Measurements from ENCODE around the gene METTL21C.

Gene METTL21C

DNA sequence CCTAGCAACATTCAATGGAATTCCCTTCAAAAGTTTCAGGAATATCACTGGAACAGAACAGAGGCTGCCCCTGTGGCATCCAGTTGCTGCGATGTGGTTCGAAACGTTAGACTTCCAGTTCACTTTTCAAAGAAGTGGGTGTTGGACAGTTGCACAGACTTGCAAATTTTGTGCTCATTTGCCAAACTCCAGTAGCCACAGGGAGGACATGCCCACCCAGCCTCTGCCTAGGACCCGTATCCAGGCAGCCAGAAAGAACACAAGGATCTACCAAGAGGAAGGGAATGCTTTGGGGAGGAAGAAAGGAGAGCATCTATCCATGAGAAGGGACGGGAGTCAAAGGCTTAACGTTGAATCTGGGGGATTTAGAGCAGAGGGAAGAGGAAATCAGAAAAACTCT, at the start of gene METTL21C:
TSS of gene METTL21C (minus strand) at position 108 of the 400 bp plus-strand sequence. CDS start 546 bp downstream, outside the sequence.
- no peak for DNase-seq

DNA sequence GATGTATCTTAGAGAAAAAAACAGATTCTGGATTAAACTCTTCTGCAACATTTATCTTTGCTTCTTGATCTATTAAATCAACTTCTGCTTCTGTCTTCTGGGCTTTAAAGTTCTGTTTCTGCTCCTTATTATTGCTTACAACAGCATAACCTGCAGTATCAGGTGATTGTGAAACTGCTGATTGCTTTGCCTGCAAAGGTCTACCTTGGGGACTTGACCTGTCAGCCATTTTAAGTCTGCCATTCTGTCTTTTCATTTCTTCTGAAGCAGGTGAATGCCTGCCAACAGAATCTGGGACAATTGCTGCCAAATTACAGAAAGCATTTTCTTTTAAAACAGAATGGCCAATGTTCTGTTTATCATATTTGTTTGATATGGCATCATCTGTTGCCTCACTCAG, 47.7 kb upstream of the METTL21C start:
- no peak for DNase-seq

DNA sequence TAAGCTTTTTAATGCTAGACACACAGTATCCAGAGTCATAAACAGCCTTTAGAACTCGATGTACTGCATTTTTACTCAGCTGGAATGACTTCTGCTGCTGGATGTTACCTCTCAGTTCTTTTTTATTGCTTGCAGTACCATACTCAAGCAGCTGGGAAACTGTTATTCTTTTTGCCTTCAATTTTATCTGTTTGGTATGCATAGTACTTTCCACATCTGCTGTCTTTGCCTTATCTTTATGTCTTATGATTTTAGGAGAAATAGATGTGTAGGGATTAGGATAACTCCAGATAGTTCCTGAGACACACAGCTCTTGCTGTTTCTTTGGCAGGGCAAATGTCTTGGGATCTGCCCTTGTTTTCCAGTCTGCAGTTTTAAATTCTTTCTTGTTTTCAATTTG, 47.3 kb upstream of the METTL21C start:
- no peak for DNase-seq

DNA sequence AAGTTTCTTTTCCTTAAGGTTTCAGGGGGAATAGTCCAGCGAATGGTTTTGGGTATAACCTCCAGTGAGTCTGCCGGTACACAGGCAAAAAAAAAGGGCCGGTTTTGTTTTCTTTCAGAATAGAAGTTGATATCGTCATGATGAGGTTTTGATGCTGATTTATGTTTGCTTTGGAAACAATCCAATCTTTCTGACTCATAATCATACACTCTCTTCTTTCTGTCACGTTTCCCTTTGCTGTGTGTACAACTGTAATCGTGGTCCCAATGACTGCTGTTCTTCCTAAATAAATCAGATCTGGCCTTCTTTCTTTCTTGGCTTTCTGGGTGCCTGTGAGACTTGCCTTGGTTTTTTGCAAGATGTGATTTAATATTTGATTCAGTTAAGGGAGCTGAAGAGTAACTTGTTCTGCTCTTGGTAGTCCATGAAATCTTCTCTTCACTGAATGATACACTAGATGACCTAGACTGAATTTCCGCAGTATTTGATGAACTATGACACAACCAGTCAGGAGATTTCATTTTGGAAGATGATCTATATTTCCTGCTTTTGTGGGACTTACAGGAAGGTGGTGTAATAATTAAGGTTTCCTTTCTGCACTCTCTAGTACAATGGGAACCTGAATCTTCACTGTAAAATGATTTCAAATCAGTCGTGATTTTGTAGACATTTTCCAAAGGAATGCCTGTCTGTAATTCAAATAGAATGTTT, 34.9 kb upstream of the METTL21C start:
- no peak for DNase-seq

DNA sequence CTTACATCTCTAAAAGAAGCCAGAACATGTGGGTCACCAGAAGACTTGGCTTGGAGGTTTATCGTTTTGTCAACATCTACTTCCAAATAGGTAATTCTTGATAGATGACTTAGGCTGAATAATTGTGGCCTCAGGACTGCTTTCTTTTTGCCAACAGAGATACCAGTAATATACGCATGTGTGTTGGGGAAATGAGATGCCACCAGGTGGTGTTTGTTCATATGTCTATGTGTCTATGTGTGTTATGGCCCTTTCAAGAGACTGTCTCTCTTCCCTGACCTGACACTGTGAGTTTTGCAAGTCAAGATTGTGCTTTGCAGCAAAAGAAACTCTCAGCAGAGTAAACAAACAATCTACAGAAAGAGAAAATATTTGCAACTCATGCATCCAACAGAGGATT, 31.6 kb upstream of the METTL21C start:
- no peak for DNase-seq

DNA sequence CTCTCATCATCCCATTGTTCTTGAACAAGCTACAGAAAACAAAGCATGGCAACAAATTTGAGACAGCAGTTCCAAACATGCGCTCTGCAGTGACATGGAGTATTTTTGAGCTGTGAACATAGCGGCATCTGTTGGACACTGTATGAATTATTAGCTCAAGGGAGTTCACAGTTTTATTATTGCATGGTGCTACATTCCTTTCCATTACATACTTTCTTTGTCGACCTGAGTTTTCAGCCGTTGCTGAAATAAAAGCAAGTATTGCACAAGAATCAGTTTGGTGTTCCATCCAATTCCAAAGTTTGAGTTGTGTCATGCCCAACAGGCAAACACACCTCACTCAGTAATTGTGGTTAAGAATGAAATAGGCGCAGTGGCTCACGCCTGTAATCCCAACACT, 30.1 kb upstream of the METTL21C start:
- no peak for DNase-seq

DNA sequence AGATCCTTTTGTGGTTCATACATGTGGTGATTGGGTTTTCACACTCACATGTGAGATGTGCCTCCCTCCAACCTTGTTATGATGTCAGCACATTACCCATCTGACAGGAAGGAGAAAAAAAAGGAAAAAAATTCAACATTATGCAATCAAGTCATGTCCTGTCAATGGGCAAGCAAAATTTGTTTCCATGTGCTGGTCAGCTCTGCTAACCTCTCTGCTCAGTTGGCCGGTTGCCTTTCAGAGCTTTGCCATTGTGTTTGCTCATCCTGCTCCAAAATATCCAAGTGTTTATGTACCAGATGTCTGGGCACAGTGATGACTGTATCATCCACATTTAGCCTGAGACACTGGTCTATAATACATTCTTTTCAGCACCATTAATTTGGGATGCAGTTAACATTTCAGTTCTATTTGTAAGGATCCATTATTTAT, 27.0 kb upstream of the METTL21C start:
- no peak for DNase-seq

DNA sequence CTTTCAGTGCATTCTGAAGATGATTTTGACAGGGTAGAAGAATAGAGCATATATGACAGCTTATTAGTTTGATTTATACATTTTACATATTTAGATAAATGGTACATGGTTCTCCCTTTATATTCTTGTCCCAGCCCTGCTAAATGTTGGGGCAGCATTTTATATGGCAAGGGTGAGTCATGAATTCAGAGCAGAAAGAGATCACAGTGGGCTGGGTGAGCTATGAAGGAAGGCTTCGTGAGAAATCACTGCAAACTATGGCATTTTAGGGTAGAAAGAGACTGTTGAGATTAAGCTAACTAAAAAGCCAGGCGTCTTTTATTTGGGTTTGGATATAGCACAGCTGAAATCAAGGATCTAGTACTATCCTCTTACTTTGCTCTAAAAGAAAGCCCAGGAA, 23.9 kb upstream of the METTL21C start:
- no peak for DNase-seq

DNA sequence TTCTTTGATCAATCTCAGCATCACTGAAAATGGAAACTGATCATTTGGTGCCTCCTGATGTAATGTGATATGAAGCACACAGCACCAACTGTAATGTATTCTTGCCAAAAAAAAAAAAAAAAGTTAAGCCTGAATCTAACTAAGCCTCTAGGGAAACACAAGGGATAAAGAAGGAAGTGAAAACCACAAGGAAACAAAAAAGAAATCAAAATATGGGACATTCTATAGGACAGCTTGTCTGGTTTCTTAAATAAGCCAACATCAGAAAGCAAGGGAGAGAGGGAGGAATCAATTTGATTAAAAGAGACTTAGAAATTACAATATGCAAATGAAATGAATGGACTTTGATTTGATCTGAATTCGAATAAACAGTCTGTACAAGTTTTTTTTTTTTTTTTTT, 20.6 kb upstream of the METTL21C start:
- DNase-seq = no peak

DNA sequence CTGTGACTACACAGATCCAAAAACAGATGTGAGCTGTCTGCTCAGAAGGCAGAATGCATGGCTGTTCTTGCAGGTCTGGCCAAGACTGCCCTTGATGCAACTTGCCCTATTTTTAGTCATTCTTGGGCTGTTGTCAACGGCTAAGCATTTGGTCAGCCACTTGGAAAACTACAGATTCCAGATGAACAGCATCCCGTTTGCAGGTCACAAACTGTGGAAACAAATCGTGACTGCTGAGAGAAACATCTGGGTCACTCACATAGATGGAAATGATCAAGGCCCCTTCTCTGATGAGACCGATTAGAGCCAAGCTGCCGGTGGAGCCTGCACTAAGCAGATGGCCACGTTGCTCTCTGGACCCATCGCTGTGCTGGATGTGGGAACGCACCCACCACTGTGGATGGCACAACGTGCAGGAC, 15.4 kb upstream of the METTL21C start:
- no peak for DNase-seq

DNA sequence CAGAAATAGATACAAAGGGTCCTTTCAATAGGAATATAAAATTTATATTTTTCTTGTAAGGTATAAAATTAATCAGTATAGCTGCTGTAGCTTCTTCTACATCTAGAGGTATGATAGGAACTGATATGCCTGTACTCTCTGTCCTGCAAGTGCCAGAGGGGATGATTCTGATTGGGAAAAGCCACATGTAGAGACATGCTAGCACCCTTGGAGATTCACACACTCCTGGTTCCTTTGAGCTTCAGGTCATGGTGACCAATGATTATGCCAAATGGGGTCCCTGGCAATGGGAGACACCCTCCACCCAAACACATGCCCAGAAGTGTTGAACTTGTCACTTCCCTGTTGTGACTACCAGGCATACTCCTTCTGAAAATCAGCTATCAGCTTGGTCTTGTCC, 14.7 kb upstream of the METTL21C start:
- DNase-seq = no peak

DNA sequence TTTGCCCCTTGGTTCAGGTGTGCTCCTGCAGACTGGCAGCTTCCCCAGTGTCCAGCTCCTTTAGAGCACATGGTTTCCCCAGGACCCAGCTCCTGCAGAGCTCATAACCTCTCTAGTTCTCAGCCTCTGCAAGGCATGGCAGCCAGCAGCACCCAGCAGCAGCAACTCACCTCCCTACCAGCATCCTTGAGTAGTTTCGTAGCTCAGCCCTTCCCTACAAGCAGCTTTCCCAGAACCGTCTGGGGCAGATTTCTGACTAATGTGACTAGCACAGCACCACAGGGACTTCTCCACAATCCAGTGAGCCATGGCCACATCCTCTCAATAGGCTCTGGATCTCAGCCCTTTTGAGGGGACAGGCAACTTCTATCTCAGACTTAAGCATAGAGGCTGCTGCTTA, 14.1 kb upstream of the METTL21C start:
- DNase-seq = no peak

DNA sequence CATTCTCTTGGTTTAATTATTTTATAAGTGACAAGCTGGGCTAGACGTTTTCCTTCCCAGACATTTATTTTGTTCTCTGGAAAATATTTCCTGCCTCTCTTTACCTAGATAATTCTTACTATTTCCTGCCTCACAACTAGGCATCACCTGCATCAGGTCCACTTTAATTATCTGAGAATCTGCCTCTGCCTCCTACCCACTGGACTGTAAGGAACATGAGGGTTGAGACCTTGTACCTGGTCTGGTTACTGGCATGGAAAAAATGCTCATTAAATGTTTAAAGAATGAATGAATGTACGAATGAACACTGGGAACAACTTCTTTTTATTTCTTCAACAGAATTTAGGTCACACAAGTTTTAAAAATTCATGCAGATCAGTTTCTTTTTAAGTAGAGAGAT, 13.4 kb upstream of the METTL21C start:
- no peak for DNase-seq

DNA sequence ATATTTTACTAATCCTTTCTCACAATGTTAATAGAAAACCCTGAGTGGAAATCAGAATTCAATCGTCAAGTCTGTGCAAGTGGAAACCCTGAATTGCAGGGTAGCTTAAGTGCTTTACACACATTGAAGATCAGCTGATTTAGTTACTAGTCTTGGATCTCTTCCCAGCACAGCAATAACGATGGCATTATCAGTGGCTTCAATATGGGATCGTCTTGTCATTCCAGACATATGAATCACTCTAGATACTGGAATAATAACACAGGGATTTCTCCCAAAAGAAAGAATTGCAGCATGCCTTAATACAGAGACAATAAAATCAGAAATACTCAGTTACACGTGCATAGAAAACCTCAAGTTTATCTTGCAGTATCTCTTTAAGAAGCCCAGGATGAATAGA, 12.6 kb upstream of the METTL21C start:
- DNase-seq = no peak

DNA sequence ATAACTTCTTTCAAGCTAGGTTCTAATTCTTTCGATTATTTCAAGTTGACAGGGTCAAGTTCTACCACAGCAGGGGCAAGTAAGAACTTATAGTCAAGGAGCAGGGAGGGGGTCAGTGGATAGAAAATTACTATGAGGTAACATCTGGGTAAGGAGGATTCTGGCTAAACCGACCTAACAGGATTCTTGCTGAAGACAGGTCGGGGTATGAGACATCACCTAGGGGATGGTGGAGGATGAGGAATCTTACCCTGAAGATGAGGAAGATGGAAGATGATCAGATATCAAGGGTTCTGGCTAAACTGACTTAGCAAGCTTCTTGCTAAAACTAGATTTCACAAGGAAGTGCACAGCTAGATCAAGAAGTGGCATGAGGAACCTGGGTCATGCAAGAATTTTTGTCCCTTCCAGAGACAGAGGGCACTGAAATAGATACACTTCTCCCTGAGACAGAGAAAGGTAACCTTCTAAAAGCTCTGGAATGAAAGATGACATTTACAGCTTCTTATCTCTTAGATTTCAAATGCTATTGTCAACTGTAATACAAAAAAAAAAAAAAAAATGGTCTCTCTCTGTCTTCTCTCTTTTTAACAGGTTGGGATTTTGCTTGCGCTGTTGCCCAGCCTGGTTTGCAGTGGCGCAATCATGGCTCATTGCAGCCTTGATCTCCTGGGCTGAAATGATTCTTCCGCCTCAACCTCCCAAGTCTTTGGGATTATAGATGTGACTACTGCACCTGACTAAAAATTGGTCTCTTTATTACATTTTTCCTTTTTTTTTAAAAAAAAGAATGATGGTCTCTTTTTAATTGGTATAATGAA, 9.6 kb upstream of the METTL21C start:
- no peak for DNase-seq

DNA sequence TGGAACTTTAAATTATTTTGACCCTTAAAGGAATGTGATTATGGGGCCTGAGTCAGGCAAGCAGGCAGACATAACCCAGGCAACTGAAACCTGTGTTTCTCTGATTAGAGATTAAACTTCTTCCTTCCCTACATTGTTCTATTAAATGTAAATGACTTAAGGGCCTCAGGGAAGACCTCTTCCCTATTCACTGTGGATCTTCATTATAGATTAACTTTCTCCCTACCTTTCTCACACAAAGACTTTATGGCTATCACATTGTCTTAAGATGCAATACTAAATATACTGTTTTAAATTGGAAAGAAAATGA, 8.8 kb upstream of the METTL21C start:
- DNase-seq = no peak

DNA sequence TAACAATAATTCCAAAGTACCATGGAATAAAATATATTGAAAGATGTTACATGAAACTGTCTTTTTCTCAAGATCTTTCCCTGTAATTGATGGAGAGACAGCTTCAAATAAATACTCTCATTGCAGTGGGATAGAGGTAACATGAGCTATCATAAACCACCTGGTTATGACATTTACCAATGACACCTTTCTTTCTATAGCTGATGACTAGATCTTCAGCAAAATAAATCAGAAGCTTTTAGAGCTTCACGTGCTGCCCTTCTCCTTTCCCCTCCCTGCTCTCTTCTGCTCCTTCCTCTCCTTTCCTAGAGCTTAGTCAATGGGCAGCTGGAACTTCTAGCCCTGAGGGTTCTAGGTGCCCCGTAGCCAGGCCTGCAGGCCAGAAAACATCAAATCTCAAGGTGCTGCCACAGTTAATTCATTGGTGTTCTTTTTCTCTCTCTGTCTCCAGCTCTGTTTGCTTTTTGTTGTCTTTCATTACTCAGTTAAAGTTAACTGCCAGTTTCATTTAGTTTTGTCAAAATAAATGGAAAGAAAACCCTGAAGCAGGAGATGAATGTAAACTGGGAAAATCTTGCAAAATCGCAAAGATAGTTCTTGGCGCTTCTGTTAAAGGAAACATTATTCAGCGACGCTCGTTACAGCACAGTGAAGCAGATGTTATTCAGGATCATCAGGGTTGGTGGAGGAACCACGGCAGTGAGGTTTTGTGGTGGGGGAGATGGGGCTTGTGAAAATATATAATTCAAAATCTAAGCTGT, 8.3 kb upstream of the METTL21C start:
- DNase-seq = no peak

DNA sequence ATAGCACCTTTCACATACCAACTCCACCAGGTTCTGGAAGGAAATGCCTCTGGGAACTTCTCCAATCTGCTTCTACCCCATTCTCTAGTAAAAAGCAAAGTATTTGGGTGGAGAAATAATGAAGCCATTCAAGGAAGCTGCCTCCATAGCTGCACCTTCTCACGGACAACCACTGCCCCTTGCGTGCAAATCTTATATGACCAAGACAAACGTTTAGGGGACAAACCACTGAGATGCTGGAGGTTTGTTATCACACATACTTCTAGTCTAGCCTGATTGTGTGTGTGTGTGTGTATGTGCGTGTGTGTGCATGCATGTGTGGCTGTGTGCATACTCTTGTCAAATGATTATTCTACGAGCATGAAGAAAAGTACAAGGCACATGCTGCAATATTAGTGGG, 6.5 kb upstream of the METTL21C start:
- no peak for DNase-seq

DNA sequence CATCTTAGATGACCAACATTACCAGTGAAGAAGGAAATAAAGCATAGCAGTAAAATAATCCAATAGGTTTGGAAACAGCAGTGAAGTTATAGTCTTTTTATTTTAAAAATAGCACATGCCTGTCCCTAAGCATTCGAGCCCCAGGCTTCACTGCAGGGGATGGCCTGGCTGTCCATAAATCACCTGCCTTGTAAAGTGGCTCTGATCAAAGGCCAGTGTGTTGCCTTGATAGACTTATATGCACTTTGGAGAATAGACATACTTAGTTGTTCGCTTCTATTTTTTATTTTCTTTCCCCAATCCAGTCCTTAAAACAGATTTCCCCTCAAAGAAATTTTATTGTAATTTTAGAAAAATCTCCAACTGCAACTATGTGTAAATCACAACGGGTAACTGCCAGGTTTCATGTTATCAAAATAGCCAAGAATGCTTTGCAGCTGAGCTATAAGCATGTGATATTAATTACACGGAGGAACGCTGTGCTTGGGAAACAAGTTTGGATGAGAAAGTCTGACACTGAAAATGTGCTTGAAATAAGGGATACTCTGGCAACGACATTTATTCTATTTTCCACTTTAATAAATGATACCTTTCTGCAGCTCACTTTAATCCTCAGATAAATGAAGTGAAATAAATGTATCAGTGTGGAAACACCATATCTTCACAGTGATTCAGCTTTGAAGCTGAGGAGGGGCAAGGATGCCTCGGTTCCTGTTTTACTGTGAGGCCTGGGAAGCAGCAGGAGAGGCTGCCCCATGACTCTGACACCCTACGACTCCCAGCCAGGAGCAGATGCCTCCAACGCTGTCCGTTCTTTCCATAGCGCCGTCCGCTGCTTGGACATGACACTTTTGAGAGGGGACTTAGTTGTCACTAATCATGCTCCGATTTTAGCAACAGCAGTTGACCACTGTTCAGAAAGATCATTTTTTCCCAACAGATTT, 5.5 kb upstream of the METTL21C start:
- DNase-seq = no peak

DNA sequence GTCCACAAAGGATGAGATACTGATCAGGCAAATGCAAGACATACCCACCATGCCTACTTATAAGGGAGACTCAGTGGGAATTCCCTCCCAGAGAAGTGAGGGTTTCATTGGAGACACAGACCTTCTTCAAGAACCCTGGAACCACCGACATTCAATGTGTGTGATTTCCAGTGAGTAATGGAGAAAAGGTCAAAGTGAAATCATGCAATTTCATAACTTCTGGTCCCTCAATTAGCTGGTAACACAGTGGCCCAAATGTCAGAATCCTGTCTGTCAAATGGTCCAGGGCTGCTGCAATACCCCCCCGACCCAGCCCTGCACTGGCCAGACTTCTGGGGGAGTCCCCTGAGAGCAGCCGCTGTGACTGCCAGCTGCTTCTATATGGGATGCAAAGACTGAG, 4.7 kb upstream of the METTL21C start:
- DNase-seq = no peak

DNA sequence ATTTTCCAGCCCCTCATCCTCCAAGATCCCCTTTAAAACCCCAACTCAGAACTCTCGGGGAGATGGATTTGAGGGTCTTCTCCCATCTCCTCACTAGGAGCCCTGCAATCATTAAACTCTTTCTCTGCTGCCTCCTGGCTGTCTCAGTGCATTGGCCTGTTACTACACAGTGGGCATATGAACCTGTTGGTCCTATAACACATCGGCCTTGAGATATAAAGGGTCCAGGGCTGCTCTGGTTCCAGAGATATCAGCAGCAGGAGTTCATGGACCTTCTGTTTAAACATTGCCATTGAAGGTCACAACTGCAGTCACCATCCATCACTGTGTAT, 3.8 kb upstream of the METTL21C start:
- no peak for DNase-seq

DNA sequence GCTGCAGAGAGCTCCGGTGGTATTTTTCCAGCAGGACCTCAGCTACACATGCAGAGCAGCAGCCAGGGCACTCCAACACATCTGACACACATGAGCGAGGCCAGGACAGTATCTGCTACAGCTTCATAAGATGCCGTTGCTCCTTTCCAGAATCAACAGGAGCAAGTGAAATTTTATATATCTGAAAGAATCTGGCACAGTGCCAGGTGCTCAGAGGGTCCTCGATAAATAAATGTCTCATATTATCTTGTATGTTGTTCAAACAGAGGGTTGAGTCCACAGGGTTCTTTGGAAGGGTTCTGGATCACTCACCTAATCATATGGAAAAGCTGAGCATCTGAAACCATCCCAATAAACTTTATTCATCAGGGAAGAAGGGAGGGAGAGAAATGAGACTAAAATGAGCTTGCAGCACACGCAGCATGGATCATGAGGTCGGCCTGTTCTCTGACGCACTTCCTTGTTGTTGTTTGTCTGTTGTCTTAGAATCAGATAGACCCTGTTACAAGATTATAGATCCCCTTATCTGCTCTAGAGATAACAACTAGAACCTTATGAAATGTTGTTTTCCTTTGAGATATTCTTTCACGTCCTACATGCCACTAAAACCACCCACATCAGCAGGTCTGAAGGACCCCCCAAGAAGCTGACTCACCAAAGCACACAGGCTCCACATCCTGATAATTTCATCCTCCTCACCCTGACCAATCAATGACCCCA, 3.2 kb upstream of the METTL21C start:
- no peak for DNase-seq
